DOHH2 (cell line): ENCODE measurements around the gene CYTH3.

Experiments
- CTCF ChIP-seq: fragments of 200-600 bp; sonication (generic); IDR thresholded peaks from one replicate; pipeline ENCODE4 v1.5.1; 2014; ENCODE audit warnings: antibody characterized with exemption, mild to moderate bottlenecking, low read depth, low read length; ENCODE audit not compliant: poor library complexity, severe bottlenecking
- EZH2phosphoT487 ChIP-seq: fragments of 200-600 bp; sonication (generic); IDR thresholded peaks from 2 replicates; pipeline ENCODE4 v1.6.1; 2017; ENCODE audit warnings: borderline replicate concordance, mild to moderate bottlenecking, antibody characterized with exemption, low read length, moderate library complexity, mixed read lengths

- TF ChIP-seq CTCF: no peak
- no peak for TF ChIP-seq EZH2phosphoT487
Observed at GRCh38 chr7:6116211-6116610, 156.2 kb downstream of the CYTH3 start.
